ENCODE measurements around the gene SEC23IP. TPM values are rescaled to one million over a fixed set of nuclear protein-coding genes. Genes with fewer than 3 reads are reported as not detected.
"Not testable (repeated sequence)": the region's sequence is repeated elsewhere in the genome, so short reads cannot be mapped to it uniquely, and the experiment has no call there.

Gene SEC23IP
- total and polyA plus RNA-seq, 2 donors from 2014 or later: 13.3 to 65.2 TPM

GRCh38 chr10:119867317-119867716 lies 25.2 kb upstream of the SEC23IP start:
- no peaks in the 10 kb centered on the region for H3K9me3 ChIP-seq (ENCODE audit: control insufficient read depth in 2 of 3, insufficient read depth in 1 of 3, low read length in 3 of 3)
- FAIRE-seq (no peak), DNase-seq (no peak)
- H3K4me3 ChIP-seq (ENCODE audit: low read length in 3 of 3): no peak overlapping the region
- intact Hi-C loops (cut with DNase I): no loop called here
- no peak overlapping the region for H3K27ac ChIP-seq (ENCODE audit: low read depth in 2 of 2, low read length in 2 of 2)
- no peak overlapping the region for H3K9ac ChIP-seq (ENCODE audit: low read length in 3 of 3)
- peaks cover 0 to 2% (median 0%) of the 10 kb centered on the region in 3 donors for H3K36me3 ChIP-seq (ENCODE audit: control insufficient read depth in 2 of 3, insufficient read depth in 3 of 3, low read length in 3 of 3)
- H3K4me1 ChIP-seq (ENCODE audit: control insufficient read depth in 2 of 3, insufficient read depth in 2 of 3, low read depth in 1 of 3, low read length in 3 of 3): peaks cover 0 to 7% (median 4%) of the 10 kb centered on the region in 3 donors
- TF ChIP-seq, protein P1, sequence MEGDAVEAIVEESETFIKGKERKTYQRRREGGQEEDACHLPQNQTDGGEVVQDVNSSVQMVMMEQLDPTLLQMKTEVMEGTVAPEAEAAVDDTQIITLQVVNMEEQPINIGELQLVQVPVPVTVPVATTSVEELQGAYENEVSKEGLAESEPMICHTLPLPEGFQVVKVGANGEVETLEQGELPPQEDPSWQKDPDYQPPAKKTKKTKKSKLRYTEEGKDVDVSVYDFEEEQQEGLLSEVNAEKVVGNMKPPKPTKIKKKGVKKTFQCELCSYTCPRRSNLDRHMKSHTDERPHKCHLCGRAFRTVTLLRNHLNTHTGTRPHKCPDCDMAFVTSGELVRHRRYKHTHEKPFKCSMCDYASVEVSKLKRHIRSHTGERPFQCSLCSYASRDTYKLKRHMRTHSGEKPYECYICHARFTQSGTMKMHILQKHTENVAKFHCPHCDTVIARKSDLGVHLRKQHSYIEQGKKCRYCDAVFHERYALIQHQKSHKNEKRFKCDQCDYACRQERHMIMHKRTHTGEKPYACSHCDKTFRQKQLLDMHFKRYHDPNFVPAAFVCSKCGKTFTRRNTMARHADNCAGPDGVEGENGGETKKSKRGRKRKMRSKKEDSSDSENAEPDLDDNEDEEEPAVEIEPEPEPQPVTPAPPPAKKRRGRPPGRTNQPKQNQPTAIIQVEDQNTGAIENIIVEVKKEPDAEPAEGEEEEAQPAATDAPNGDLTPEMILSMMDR (IDR thresholded peaks at IDR 0.05; ENCODE audit: borderline replicate concordance, extremely low read depth, insufficient read depth): no peak
- no peaks in the 10 kb centered on the region for H3K27me3 ChIP-seq (ENCODE audit: control insufficient read depth, insufficient read depth, low read length)

DNA sequence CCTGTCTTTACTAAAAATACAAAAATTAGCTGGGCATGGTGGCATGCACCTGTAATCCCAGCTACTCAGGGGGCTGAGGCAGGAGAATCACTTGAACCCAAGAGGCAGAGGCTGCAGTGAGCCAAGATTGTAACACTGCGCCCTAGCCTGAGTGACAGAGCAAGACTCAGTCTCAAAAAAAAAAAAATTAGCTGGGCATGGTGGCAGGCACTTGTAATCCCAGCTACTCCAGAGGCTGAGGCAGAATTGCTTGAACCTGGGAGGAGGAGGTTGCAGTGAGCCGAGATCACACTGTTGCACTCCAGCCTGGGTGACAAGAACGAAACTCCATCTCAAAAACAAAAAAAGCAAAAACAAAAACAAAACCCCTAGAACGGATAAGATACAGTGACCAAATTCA lies 23.1 kb upstream of the SEC23IP start:
- intact Hi-C loops (cut with DNase I); H3K27me3 ChIP-seq (ENCODE audit: control insufficient read depth, insufficient read depth, low read length); H3K9me3 ChIP-seq (ENCODE audit: control insufficient read depth in 2 of 3, insufficient read depth in 1 of 3, low read length in 3 of 3); H3K9ac ChIP-seq (ENCODE audit: low read length in 3 of 3); H3K36me3 ChIP-seq (ENCODE audit: control insufficient read depth in 2 of 3, insufficient read depth in 3 of 3, low read length in 3 of 3); FAIRE-seq; DNase-seq; H3K4me3 ChIP-seq (ENCODE audit: low read length in 3 of 3); H3K27ac ChIP-seq (ENCODE audit: low read depth in 2 of 2, low read length in 2 of 2): not testable (repeated sequence)
- peaks cover 0 to 10% (median 4%) of the 10 kb centered on the region in 3 donors for H3K4me1 ChIP-seq (ENCODE audit: control insufficient read depth in 2 of 3, insufficient read depth in 2 of 3, low read depth in 1 of 3, low read length in 3 of 3)

DNA sequence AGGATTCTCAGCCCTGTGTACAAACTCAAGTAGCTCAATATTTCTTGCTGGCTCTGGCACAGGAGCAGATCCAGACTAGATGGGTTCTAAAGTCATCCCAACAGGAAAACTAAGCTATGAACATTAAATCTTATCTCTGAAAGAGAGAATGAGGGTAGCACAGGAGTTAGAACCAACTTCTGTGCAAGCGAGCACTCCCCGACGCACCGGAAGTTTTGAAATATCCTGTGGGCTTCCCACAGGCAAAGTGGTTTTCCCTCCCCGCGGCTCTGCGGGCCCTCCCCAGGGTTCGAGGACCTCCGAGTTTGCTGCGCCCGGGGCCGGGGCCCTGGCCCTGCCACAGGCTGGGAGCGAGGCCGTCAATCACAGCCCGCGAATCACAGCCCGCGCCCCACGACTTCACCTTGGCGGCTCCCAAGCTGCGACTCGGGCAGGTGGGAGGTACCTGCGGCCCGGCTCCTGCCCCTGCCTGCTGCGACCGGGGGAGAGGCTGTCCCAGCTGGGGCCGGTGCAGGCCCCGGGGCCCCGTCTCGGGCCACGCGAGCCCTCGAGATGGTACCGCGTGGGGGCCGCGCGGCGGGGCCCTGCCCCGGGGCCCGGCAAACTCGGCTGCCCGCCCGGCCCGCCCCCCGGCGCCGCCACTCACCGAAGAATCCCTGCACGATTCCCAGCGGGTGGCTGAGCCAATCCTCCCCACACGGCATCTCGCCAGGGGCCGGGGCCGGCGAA lies 20.5 kb upstream of the SEC23IP start:
- intact Hi-C loops (cut with DNase I): no loop called here
- DNase-seq (peak; percentile 61 to 88 (median 77)), FAIRE-seq (no peak)
- TF ChIP-seq, protein P1 (IDR thresholded peaks at IDR 0.05; ENCODE audit: borderline replicate concordance, extremely low read depth, insufficient read depth): no peak
- Histone ChIP-seq H3K27ac (ENCODE audit: low read depth in 2 of 2, low read length in 2 of 2) (peak overlapping the region; percentile 76 to 86), H3K9ac (ENCODE audit: low read length in 3 of 3) (peak overlapping the region; percentile 48 to 72 (median 52)), H3K27me3 (ENCODE audit: control insufficient read depth, insufficient read depth, low read length) (no peaks in the 10 kb centered on the region), H3K4me3 (ENCODE audit: low read length in 3 of 3) (peak overlapping the region; percentile 71 to 84 (median 77)), H3K9me3 (ENCODE audit: control insufficient read depth in 2 of 3, insufficient read depth in 1 of 3, low read length in 3 of 3) (no peaks in the 10 kb centered on the region), H3K4me1 (ENCODE audit: control insufficient read depth in 2 of 3, insufficient read depth in 2 of 3, low read depth in 1 of 3, low read length in 3 of 3) (peaks cover 0 to 10% (median 4%) of the 10 kb centered on the region in 3 donors), H3K36me3 (ENCODE audit: control insufficient read depth in 2 of 3, insufficient read depth in 3 of 3, low read length in 3 of 3) (no peaks in the 10 kb centered on the region)

DNA sequence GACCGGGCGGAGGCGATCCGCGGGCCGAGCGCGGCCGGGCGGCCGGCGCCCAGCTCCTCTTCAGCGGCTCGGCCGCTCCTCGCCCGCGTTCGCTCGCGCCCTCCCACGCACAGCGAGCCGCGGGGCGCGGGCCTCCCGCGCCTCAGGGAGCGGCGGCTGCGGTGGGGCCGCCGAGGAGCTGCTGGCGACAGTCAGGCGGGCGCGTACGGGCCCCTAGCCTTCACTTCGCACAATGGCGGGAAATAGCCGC lies 20.0 kb upstream of the SEC23IP start, which contains the start of gene MCMBP:
Gene MCMBP (minus strand): TSS at position 234 of the 250 bp plus-strand sequence. CDS start 259 bp downstream, outside the sequence.
- Histone ChIP-seq H3K9ac (ENCODE audit: low read length in 3 of 3) (peak within 1 kb of the TSS; percentile 72 to 88 (median 76)), H3K4me3 (ENCODE audit: low read length in 3 of 3) (peak within 1 kb of the TSS; percentile 71 to 86 (median 84)), H3K9me3 (ENCODE audit: control insufficient read depth in 2 of 3, insufficient read depth in 1 of 3, low read length in 3 of 3) (no peaks in the 10 kb centered on the region), H3K27ac (ENCODE audit: low read depth in 2 of 2, low read length in 2 of 2) (peak within 1 kb of the TSS; percentile 79 to 86), H3K36me3 (ENCODE audit: control insufficient read depth in 2 of 3, insufficient read depth in 3 of 3, low read length in 3 of 3) (no peaks in the 10 kb centered on the region), H3K4me1 (ENCODE audit: control insufficient read depth in 2 of 3, insufficient read depth in 2 of 3, low read depth in 1 of 3, low read length in 3 of 3) (peaks cover 0 to 10% (median 4%) of the 10 kb centered on the region in 3 donors), H3K27me3 (ENCODE audit: control insufficient read depth, insufficient read depth, low read length) (no peaks in the 10 kb centered on the region)
- intact Hi-C loops (cut with DNase I): no loop called here
- DNase-seq (no peak), FAIRE-seq (no peak)
- TF ChIP-seq, protein P1 (IDR thresholded peaks at IDR 0.05; ENCODE audit: borderline replicate concordance, extremely low read depth, insufficient read depth): no peak

Measured in kidney (tissue), 14 donors.